NCI-H748 (cell line): ENCODE data around the gene CCDC70.
"Not testable (repeated sequence)": the region's sequence is repeated elsewhere in the genome, so short reads cannot be mapped to it uniquely, and the experiment has no call there.

Source experiments
- DNase-seq: peaks from one replicate; lab custom pipeline; 2025; ENCODE audit not compliant: unreplicated experiment; lab: John Stamatoyannopoulos, UW

CCDC70 gene

GRCh38 chr13:51861723-51862300 lies at the start of gene CCDC70:
Gene CCDC70, plus strand, starts transcription at chr13:51861969. Its CDS starts 3,443 bp downstream, at chr13:51865412.
- no peak for DNase-seq

GRCh38 chr13:51814071-51814470 lies 47.7 kb upstream of the CCDC70 start:
- DNase-seq, result no peak

- peak; percentile 75 for DNase-seq
Observed at GRCh38 chr13:51814825-51815650, 46.7 kb upstream of the CCDC70 start.

- no peak for DNase-seq
Observed at GRCh38 chr13:51815848-51816247, 45.9 kb upstream of the CCDC70 start.

GRCh38 chr13:51816604-51817249 lies 45.0 kb upstream of the CCDC70 start:
- DNase-seq, result peak; percentile 40

GRCh38 chr13:51817717-51818116 lies 44.1 kb upstream of the CCDC70 start:
- DNase-seq, result no peak

GRCh38 chr13:51818276-51818675 lies 43.5 kb upstream of the CCDC70 start:
- DNase-seq, result no peak

- DNase-seq, result no peak
Observed at GRCh38 chr13:51818781-51819511, 42.8 kb upstream of the CCDC70 start.

GRCh38 chr13:51819544-51819943 lies 42.2 kb upstream of the CCDC70 start:
- DNase-seq, result no peak

GRCh38 chr13:51820016-51820597 lies 41.7 kb upstream of the CCDC70 start:
- DNase-seq, result no peak

GRCh38 chr13:51821606-51822005 lies 40.2 kb upstream of the CCDC70 start:
- DNase-seq, result no peak

GRCh38 chr13:51822106-51822815 lies 39.5 kb upstream of the CCDC70 start:
- DNase-seq, result no peak

- DNase-seq, result no peak
Observed at GRCh38 chr13:51823359-51823758, 38.4 kb upstream of the CCDC70 start.

- no peak for DNase-seq
Observed at GRCh38 chr13:51823863-51824262, 37.9 kb upstream of the CCDC70 start.

- DNase-seq, result not testable (repeated sequence)
Observed at GRCh38 chr13:51824712-51825111, 37.1 kb upstream of the CCDC70 start.

- no peak for DNase-seq
Observed at GRCh38 chr13:51825165-51825592, 36.6 kb upstream of the CCDC70 start.

GRCh38 chr13:51825681-51826254 lies 36.0 kb upstream of the CCDC70 start:
- no peak for DNase-seq

GRCh38 chr13:51826606-51827005 lies 35.2 kb upstream of the CCDC70 start:
- no peak for DNase-seq

- DNase-seq, result no peak
Observed at GRCh38 chr13:51827254-51827653, 34.5 kb upstream of the CCDC70 start.
